Spleen (tissue), 7 donors: ENCODE results near the gene LIPT1.

Source experiments
- POLR2A ChIP-seq, 3 donors: fragments of 450-650 bp; IDR thresholded peaks; one replicate each; pipeline ENCODE4 v1.5.1; 2017; ENCODE audit warnings: antibody characterized with exemption in 3 of 3, mild to moderate bottlenecking in 1 of 3
- TF ChIP-seq, protein P1 (sequence below), 11 experiments: fragments of 200-600 bp in 7 of 11; fragments of 450-650 bp in 4 of 11; sonication (generic) in 4 of 11; IDR thresholded peaks in 8 of 11; conservative IDR thresholded peaks in 3 of 11; 1 replicate in 7 of 11; 2 replicates in 4 of 11; pipeline versions ENCODE4 v1.4.0 to v1.8.0; 2016 to 2021; ENCODE audit warnings: antibody characterized with exemption in 11 of 11, inconsistent platforms in 4 of 11, mild to moderate bottlenecking in 1 of 11
- donor health status: DM: no; HTN: no; CAD: no; lungs with moderate emphysema.
- donor health status: DM: no; HTN: no; CAD: no.
- donor health status: DM: no; HTN: no; CAD: no.

DNA sequence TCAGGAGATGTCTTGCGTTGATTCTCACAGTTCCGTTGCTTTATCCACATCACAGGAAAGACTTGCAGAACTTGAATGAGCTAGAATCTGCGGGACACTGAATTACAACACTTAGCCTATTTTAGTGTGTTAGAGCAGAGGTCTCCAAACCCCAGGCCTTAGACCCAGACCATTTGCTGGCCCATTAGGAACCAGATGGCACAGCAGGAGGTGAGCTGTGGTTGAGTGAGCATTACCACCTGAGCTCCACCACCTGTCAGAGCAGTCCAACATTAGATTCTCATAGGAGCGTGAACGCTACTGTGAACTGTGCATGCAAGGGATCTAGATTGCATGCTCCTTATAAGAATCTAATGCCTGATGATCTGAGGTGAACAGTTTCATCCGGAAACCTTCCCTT lies 30.0 kb downstream of the LIPT1 start:
- TF ChIP-seq, protein P1, sequence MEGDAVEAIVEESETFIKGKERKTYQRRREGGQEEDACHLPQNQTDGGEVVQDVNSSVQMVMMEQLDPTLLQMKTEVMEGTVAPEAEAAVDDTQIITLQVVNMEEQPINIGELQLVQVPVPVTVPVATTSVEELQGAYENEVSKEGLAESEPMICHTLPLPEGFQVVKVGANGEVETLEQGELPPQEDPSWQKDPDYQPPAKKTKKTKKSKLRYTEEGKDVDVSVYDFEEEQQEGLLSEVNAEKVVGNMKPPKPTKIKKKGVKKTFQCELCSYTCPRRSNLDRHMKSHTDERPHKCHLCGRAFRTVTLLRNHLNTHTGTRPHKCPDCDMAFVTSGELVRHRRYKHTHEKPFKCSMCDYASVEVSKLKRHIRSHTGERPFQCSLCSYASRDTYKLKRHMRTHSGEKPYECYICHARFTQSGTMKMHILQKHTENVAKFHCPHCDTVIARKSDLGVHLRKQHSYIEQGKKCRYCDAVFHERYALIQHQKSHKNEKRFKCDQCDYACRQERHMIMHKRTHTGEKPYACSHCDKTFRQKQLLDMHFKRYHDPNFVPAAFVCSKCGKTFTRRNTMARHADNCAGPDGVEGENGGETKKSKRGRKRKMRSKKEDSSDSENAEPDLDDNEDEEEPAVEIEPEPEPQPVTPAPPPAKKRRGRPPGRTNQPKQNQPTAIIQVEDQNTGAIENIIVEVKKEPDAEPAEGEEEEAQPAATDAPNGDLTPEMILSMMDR (IDR thresholded peaks at IDR 0.05 in 8 of 11, conservative IDR thresholded peaks at IDR 0.05 in 3 of 11), result no peak
- TF ChIP-seq POLR2A (IDR thresholded peaks at IDR 0.05), result no peak
